Peyer's patch (tissue), 4 donors: Measurements from ENCODE around the gene FIGNL1. TPM values are rescaled to one million over a fixed set of nuclear protein-coding genes. Genes with fewer than 3 reads are reported as not detected.

Experiments
- DNase-seq, 3 donors: peaks; one replicate each; pipeline ENCODE4 v3.0.0-alpha.2; 2017 to 2019
- H3K27ac ChIP-seq, 4 donors: fragments of 200-600 bp; sonication (generic); one replicate each; pipeline ENCODE4 v1.5.1; 2016 to 2019
- H3K27me3 ChIP-seq, 2 donors: fragments of 200-600 bp; sonication (generic); one replicate each; pipeline ENCODE4 v1.5.1; 2019
- H3K36me3 ChIP-seq, 3 donors: fragments of 200-600 bp; sonication (generic); one replicate each; pipeline ENCODE4 v1.5.1; 2016 to 2019
- H3K4me1 ChIP-seq, 4 donors: fragments of 200-600 bp; sonication (generic); one replicate each; pipeline ENCODE4 v1.5.1; 2016 to 2019
- H3K4me3 ChIP-seq, 4 donors: fragments of 200-600 bp; sonication (generic); 1 replicate in 3 of 4; 2 replicates in 1 of 4; pipeline ENCODE4 v1.5.1; 2016 to 2019; ENCODE audit warnings: mild to moderate bottlenecking in 1 of 4
- H3K9me3 ChIP-seq, 4 donors: fragments of 200-600 bp; sonication (generic); one replicate each; pipeline ENCODE4 v1.5.1; 2016 to 2019; ENCODE audit warnings: mild to moderate bottlenecking in 1 of 4
- POLR2A ChIP-seq, 2 donors: fragments of 450-650 bp; IDR thresholded peaks; one replicate each; pipeline ENCODE4 v1.5.1; 2017; ENCODE audit warnings: antibody characterized with exemption in 2 of 2, mild to moderate bottlenecking in 2 of 2, moderate library complexity in 2 of 2
- total RNA-seq, 4 donors: library from RNA; depleted of rRNA; stranded (reverse); fragments of >200 nt; gene quantifications; one replicate each; pipeline ENCODE4 v1.1.0, GENCODE V29; 2016
- TF ChIP-seq, protein P1 (sequence below), 6 experiments: fragments of 450-650 bp in 4 of 6; fragments of 200-600 bp in 2 of 6; sonication (generic) in 1 of 6; IDR thresholded peaks; one replicate each; pipeline ENCODE4 v1.5.1; 2017 to 2019; ENCODE audit warnings: antibody characterized with exemption in 6 of 6, mild to moderate bottlenecking in 3 of 6, moderate library complexity in 1 of 6

Gene FIGNL1
- total RNA-seq, 4 donors from 2014 or later, result 5.5 to 12.4 (median 5.9) TPM

GRCh38 chr7:50469181-50469580, 19.0 kb upstream of the FIGNL1 start:
- H3K27me3 ChIP-seq, result no peaks in the 10 kb centered on the region
- H3K4me1 ChIP-seq, result peaks cover 0 to 8% (median 0%) of the 10 kb centered on the region in 4 donors
- DNase-seq, result no peak
- TF ChIP-seq, protein P1, sequence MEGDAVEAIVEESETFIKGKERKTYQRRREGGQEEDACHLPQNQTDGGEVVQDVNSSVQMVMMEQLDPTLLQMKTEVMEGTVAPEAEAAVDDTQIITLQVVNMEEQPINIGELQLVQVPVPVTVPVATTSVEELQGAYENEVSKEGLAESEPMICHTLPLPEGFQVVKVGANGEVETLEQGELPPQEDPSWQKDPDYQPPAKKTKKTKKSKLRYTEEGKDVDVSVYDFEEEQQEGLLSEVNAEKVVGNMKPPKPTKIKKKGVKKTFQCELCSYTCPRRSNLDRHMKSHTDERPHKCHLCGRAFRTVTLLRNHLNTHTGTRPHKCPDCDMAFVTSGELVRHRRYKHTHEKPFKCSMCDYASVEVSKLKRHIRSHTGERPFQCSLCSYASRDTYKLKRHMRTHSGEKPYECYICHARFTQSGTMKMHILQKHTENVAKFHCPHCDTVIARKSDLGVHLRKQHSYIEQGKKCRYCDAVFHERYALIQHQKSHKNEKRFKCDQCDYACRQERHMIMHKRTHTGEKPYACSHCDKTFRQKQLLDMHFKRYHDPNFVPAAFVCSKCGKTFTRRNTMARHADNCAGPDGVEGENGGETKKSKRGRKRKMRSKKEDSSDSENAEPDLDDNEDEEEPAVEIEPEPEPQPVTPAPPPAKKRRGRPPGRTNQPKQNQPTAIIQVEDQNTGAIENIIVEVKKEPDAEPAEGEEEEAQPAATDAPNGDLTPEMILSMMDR (IDR thresholded peaks at IDR 0.05), result no peak
- no peak for TF ChIP-seq POLR2A (IDR thresholded peaks at IDR 0.05)
- H3K9me3 ChIP-seq, result no peaks in the 10 kb centered on the region
- no peak overlapping the region for H3K4me3 ChIP-seq
- H3K36me3 ChIP-seq, result peaks cover 0 to 10% (median 0%) of the 10 kb centered on the region in 3 donors
- no peak overlapping the region for H3K27ac ChIP-seq

DNA sequence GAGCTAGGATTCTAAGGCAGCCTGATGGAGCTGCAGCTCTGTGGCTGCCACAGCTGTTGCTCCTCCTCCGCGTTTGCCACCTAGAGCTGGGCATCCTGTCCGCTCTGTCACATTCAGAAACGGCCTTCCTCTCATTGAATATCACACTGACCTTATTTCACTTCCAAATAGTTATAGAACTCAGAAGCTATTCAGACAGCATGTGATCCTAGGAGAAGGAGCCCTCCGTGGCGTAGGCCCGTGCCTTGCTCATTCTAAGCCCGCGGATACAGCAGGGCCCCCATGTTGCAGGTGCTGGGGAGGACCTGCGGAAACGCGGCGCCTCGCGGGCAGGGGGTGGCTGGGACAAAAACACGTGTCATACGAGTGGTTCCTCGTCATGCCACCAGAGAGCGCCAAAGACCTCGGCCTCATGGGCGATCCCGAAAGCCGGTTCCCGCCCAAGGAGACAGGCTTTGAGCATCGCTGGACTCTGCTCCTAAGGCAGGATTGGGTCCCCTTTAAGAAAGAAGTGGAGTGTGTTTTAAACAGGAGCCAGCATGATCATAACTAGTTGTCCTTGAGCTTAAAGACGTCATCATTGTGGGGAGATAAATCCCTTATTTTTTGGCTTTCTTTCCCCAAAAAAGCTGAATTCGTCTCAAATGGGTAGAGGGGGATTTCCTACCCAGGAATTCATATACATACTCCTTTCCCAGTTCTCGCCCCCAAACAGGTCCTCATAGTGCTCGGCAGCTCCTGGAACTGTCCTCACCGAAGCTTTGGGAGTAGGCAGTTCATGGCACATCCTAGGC, 17.9 kb upstream of the FIGNL1 start:
- Histone ChIP-seq H3K4me1 (peaks cover 0 to 8% (median 0%) of the 10 kb centered on the region in 4 donors), H3K4me3 (peak overlapping the region in 2 of 4 donors; percentile 20 to 29), H3K9me3 (no peaks in the 10 kb centered on the region), H3K27ac (no peak overlapping the region), H3K36me3 (peaks cover 0 to 17% (median 0%) of the 10 kb centered on the region in 3 donors), H3K27me3 (no peaks in the 10 kb centered on the region)
- DNase-seq, result peak; percentile 78 to 92 (median 86)
- TF ChIP-seq, protein P1 (IDR thresholded peaks at IDR 0.05), result peak; percentile 62 to 94 (median 86)
- TF ChIP-seq POLR2A (IDR thresholded peaks at IDR 0.05), result no peak

DNA sequence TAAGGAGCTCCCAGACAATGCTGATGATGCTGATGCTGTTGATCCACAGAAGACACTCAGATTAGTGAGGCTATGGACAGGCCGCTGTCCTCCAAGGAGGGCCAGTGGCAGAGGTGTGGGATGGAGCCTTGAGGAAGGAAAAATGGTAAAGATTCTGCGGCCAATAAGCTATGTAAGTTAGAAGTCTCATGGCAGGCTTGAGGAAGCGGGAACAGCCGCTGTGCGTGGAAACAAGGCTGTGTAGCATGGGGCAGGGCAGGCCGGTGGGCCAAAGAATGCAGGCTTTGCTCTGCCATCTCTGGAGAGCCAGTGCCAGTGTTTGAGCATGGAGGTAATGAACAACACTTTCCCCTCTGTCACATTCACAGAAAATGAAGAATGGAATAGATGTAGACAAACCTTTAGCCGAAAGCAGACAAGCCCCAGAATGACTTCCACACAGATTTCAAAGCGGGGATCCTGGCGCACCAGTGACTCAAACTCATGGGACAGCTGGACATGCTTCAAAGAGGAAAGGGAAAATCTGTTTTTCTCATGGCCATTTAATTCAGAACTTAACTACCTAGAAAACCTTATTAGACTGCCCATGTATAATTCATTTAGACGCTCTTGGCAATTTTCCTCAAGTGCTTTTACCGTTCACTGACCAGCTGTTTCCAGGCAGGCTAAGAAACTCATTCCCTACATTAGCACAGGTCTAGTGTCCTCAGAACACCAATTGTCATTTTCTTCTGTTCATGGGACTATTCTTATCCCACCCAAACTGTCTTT, 16.9 kb upstream of the FIGNL1 start:
- TF ChIP-seq POLR2A (IDR thresholded peaks at IDR 0.05), result no peak
- TF ChIP-seq, protein P1 (IDR thresholded peaks at IDR 0.05), result no peak
- Histone ChIP-seq H3K27ac (no peak overlapping the region), H3K36me3 (peaks cover 0 to 17% (median 0%) of the 10 kb centered on the region in 3 donors), H3K4me1 (peaks cover 0 to 8% (median 0%) of the 10 kb centered on the region in 4 donors), H3K9me3 (no peaks in the 10 kb centered on the region), H3K4me3 (no peak overlapping the region), H3K27me3 (no peaks in the 10 kb centered on the region)
- DNase-seq, result no peak

GRCh38 chr7:50463035-50463434, 12.9 kb upstream of the FIGNL1 start:
- H3K4me3 ChIP-seq, result no peak overlapping the region
- no peak for DNase-seq
- H3K27me3 ChIP-seq, result no peaks in the 10 kb centered on the region
- peaks cover 0 to 17% (median 0%) of the 10 kb centered on the region in 3 donors for H3K36me3 ChIP-seq
- H3K27ac ChIP-seq, result no peak overlapping the region
- TF ChIP-seq, protein P1 (IDR thresholded peaks at IDR 0.05), result no peak
- TF ChIP-seq POLR2A (IDR thresholded peaks at IDR 0.05), result no peak
- H3K4me1 ChIP-seq, result peaks cover 0 to 3% (median 0%) of the 10 kb centered on the region in 4 donors
- H3K9me3 ChIP-seq, result no peaks in the 10 kb centered on the region

- peaks cover 0 to 17% (median 0%) of the 10 kb centered on the region in 3 donors for H3K36me3 ChIP-seq
Measured at GRCh38 chr7:50462361-50462760, 12.2 kb upstream of the FIGNL1 start.

More at GRCh38 chr7:50462361-50462760, 12.2 kb upstream of the FIGNL1 start:
- no peaks in the 10 kb centered on the region for H3K27me3 ChIP-seq
- H3K4me1 ChIP-seq, result no peaks in the 10 kb centered on the region
- H3K4me3 ChIP-seq, result no peak overlapping the region
- TF ChIP-seq, protein P1 (IDR thresholded peaks at IDR 0.05), result no peak
- no peak for TF ChIP-seq POLR2A (IDR thresholded peaks at IDR 0.05)
- no peak overlapping the region for H3K27ac ChIP-seq
- no peak for DNase-seq
- no peaks in the 10 kb centered on the region for H3K9me3 ChIP-seq
